CD4-positive, alpha-beta T cell (primary cell): ENCODE results near the gene DOK1. TPM values are rescaled to one million over a fixed set of nuclear protein-coding genes. Genes with fewer than 3 reads are reported as not detected.
A peak's percentile ranks its signal among the peaks of the same experiment; 100 is the strongest.

Experiments
- ATAC-seq: fragments of 200-7000 bp; cut with Tn5 transposase; one replicate; pipeline ENCODE4 v1.10.0; 2022; ENCODE audit warnings: mild to moderate bottlenecking; ENCODE audit not compliant: poor library complexity
- CTCF ChIA-PET: fragments of 350-600 bp; sonication (Branson Sonifier 250); formaldehyde crosslinking; loops from one replicate; lab custom pipeline; 2021; ENCODE audit warnings: antibody characterized with exemption, inconsistent platforms; lab: Charles Lee
- POLR2A ChIA-PET: fragments of 350-600 bp; sonication (Branson Sonifier 250); formaldehyde crosslinking; loops from one replicate; lab custom pipeline; 2021; ENCODE audit warnings: antibody characterized with exemption, inconsistent platforms; lab: Charles Lee
- DNase-seq, 14 experiments: peaks; one replicate each; pipeline ENCODE4 v3.0.0-alpha.2; 2013 to 2020; ENCODE audit warnings: mixed read lengths in 2 of 14
- H3K27ac ChIP-seq, 2 donors: one replicate each; pipeline versions ENCODE4 v1.5.1 to v1.7.0; 2013; ENCODE audit warnings: low read length in 2 of 2, low read depth in 1 of 2, mild to moderate bottlenecking in 1 of 2
- H3K27me3 ChIP-seq, 2 experiments: 1 replicate in 1 of 2; 2 replicates in 1 of 2; pipeline versions ENCODE4 v1.6.1 to v1.7.0; 2013; ENCODE audit warnings: low read length in 2 of 2, control low read depth in 1 of 2, mild to moderate bottlenecking in 1 of 2, moderate library complexity in 1 of 2; ENCODE audit not compliant: insufficient read depth in 2 of 2, control insufficient read depth in 1 of 2
- H3K36me3 ChIP-seq: one replicate; pipeline ENCODE4 v1.6.1; 2013; ENCODE audit warnings: low read length, control low read depth; ENCODE audit not compliant: insufficient read depth
- H3K4me1 ChIP-seq: one replicate; pipeline ENCODE4 v1.6.1; 2013; ENCODE audit warnings: low read length, control low read depth; ENCODE audit not compliant: insufficient read depth
- H3K4me3 ChIP-seq: one replicate; pipeline ENCODE4 v1.5.1; 2013; ENCODE audit warnings: mild to moderate bottlenecking, low read length, moderate library complexity
- H3K9me3 ChIP-seq, 2 experiments: 1 replicate in 1 of 2; 2 replicates in 1 of 2; pipeline versions ENCODE4 v1.6.1 to v1.7.0; 2013; ENCODE audit warnings: low read length in 2 of 2, mild to moderate bottlenecking in 2 of 2, control low read depth in 1 of 2, moderate library complexity in 1 of 2; ENCODE audit not compliant: control insufficient read depth in 1 of 2, insufficient read depth in 1 of 2
- H3K27ac Mint-ChIP-seq: one replicate; pipeline ENCODE4 v1.8.0; 2020; ENCODE audit warnings: mixed read lengths
- H3K27me3 Mint-ChIP-seq: one replicate; pipeline ENCODE4 v1.8.0; 2021; ENCODE audit warnings: mixed read lengths
- H3K36me3 Mint-ChIP-seq: one replicate; pipeline ENCODE4 v1.8.0; 2021; ENCODE audit warnings: low read depth, mixed read lengths
- H3K4me1 Mint-ChIP-seq: one replicate; pipeline ENCODE4 v1.8.0; 2021; ENCODE audit warnings: low read depth, mixed read lengths
- H3K4me3 Mint-ChIP-seq: one replicate; pipeline ENCODE4 v1.8.0; 2020; ENCODE audit warnings: mild to moderate bottlenecking, mixed read lengths
- H3K9me3 Mint-ChIP-seq: one replicate; pipeline ENCODE4 v1.8.0; 2020; ENCODE audit warnings: mixed read lengths
- intact Hi-C, 2 experiments: fragments of 100-400 bp; cut with DNase I in 1 of 2; cut with micrococcal nuclease in 1 of 2; formaldehyde crosslinking; loops; one replicate each; pipeline versions ENCODE4 v1.15.1 to v1.9.0; 2023 to 2025; cut with DNase I, micrococcal nuclease
- total RNA-seq, 174 experiments: library from RNA in 2 of 174; stranded (reverse) in 2 of 174; gene quantifications; one replicate each; pipeline ENCODE4 v1.2.3 and lab custom pipeline; 2021 to 2026
- TF ChIP-seq, protein P1 (sequence below): fragments of 200-600 bp; IDR thresholded peaks from one replicate; pipeline ENCODE4 v1.8.0; 2022; ENCODE audit warnings: antibody characterized with exemption, mild to moderate bottlenecking

Gene DOK1
- total RNA-seq, 2 experiments from 2014 or later, result 3.4 to 6.0 TPM

DNA sequence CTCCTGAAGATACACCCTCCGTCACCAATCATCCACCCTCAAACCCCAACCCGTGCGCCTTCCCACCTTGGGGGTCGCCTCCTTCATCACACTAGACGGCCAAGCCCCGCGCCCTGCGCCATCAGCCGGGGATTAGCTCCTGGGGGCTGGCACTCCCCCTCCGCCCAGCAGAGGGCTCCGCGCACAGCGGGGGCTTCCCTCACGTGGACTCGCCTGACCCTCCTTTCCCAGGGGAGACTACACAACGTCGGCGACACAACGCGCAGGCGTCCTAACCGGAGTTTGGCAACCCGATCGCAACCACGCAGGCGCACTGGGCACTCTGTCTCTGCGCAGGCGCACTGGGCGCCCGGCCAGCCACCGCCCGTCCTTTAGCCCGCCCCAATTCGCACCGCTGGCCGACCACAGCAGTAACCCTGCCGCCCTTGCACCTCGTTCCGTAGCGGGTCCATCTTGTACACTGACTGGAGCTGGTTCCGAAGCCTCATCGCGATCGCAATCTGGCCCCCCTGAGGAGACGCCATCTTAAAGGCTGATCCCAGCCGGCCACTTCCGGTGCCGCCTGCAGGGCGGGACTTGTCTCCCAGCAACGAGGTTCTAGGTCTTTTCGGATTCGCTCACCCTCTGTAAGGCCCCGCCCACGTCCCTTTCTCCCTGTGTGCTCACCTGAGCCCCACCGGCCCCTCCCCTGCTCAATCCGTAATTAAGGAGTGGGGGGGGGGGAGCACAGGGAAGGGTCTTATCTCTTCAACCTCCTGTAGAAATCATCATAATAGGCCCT, 47.2 kb upstream of the DOK1 start, which contains the start of gene PCGF1:
Gene PCGF1, minus strand, starts transcription at position 551 of the 781 bp plus-strand sequence. Its CDS starts 27 bp downstream, at position 524.
- CTCF ChIA-PET, result interaction anchor here (0.6 to 1.6 kb wide), 5 partner anchors 22 to 115 kb away, joined by 3 to 8 read pairs (median 5); partner anchors contain the start of genes AUP1, CCDC142, HTRA2 and TTC31
- peaks cover 37% of the 10 kb centered on the region for H3K36me3 Mint-ChIP-seq
- Histone ChIP-seq H3K4me3 (peak within 1 kb of the TSS; percentile 92), H3K9me3 (peaks cover 0 to 13% of the 10 kb centered on the region in 2 experiments), H3K27me3 (peaks cover 25 to 41% of the 10 kb centered on the region in 2 experiments), H3K36me3 (peaks cover 18% of the 10 kb centered on the region), H3K4me1 (peaks cover 49% of the 10 kb centered on the region), H3K27ac (peak within 1 kb of the TSS; percentile 98)
- peak; percentile 95 for ATAC-seq
- H3K4me1 Mint-ChIP-seq, result peaks cover 62% of the 10 kb centered on the region
- POLR2A ChIA-PET, result interaction anchor here (0.8 to 4.4 kb wide), 12 partner anchors 9 to 116 kb away, joined by 3 to 23 read pairs (median 6); partner anchors contain the start of genes AUP1, CCDC142, HTRA2 and MRPL53
- intact Hi-C loops, result loop anchor here in 1 of 2 experiments (1.0 kb wide), 1 partner anchor 22 kb away; the partner anchor contains the start of genes AUP1 and HTRA2
- H3K4me3 Mint-ChIP-seq, result peak within 1 kb of the TSS; percentile 100
- H3K27me3 Mint-ChIP-seq, result peaks cover 75% of the 10 kb centered on the region
- H3K9me3 Mint-ChIP-seq, result no peaks in the 10 kb centered on the region
- peak; percentile 97 to 100 (median 98) for DNase-seq
- peak within 1 kb of the TSS; percentile 97 for H3K27ac Mint-ChIP-seq
- TF ChIP-seq, protein P1, sequence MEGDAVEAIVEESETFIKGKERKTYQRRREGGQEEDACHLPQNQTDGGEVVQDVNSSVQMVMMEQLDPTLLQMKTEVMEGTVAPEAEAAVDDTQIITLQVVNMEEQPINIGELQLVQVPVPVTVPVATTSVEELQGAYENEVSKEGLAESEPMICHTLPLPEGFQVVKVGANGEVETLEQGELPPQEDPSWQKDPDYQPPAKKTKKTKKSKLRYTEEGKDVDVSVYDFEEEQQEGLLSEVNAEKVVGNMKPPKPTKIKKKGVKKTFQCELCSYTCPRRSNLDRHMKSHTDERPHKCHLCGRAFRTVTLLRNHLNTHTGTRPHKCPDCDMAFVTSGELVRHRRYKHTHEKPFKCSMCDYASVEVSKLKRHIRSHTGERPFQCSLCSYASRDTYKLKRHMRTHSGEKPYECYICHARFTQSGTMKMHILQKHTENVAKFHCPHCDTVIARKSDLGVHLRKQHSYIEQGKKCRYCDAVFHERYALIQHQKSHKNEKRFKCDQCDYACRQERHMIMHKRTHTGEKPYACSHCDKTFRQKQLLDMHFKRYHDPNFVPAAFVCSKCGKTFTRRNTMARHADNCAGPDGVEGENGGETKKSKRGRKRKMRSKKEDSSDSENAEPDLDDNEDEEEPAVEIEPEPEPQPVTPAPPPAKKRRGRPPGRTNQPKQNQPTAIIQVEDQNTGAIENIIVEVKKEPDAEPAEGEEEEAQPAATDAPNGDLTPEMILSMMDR, result no peak

DNA sequence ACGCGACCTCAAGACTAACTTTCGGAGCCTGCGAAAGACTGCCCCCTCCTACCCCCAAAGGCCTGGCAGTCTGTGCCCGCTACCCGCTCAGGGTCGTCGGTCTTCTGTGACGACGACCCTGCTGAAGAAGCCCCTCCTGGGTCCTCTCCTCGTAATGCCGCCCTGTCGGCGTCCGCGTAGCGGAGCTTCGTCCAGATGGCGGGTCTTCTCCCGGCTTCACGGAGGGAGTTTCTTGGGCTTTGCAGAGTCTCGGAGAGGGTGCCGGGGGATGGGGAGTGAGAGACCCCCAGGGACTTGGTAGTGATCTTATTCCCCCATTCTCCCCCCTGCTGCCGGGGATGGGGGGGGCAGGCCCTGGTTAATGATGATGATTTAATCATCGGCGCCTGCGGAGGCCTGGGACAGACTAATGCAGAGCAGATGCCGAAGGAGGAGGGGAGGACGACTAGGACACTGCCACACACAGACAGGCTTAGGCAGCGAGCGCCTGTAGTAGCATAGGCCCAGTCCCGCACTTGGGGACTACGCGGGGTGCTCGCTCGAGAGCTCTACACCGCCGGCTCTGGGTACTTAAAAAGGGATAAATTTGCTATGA, 46.5 kb upstream of the DOK1 start:
- H3K27me3 Mint-ChIP-seq, result peaks cover 75% of the 10 kb centered on the region
- peak overlapping the region; percentile 97 for H3K27ac Mint-ChIP-seq
- ATAC-seq, result no peak
- POLR2A ChIA-PET, result interaction anchor here (1.1 to 4.4 kb wide), 10 partner anchors 8 to 50 kb away, joined by 3 to 23 read pairs (median 6); partner anchors contain the start of genes AUP1, CCDC142, HTRA2 and MRPL53
- DNase-seq, result peak in 4 of 14 experiments; percentile 11 to 57 (median 38)
- H3K4me1 Mint-ChIP-seq, result peaks cover 55% of the 10 kb centered on the region
- peaks cover 25 to 39% of the 10 kb centered on the region in 2 experiments for H3K27me3 ChIP-seq
- CTCF ChIA-PET, result interaction anchor here (0.9 to 1.4 kb wide), 3 partner anchors 21 to 25 kb away, joined by 3 to 6 read pairs (median 6); partner anchors contain the start of genes AUP1, CCDC142, HTRA2 and TTC31
- TF ChIP-seq, protein P1, result no peak
- no peaks in the 10 kb centered on the region for H3K9me3 Mint-ChIP-seq
- H3K27ac ChIP-seq, result peak overlapping the region; percentile 98
- H3K4me3 ChIP-seq, result peak overlapping the region; percentile 92
- H3K4me3 Mint-ChIP-seq, result peak overlapping the region; percentile 100
- peaks cover 37% of the 10 kb centered on the region for H3K36me3 Mint-ChIP-seq
- peaks cover 0 to 11% of the 10 kb centered on the region in 2 experiments for H3K9me3 ChIP-seq
- H3K36me3 ChIP-seq, result peaks cover 18% of the 10 kb centered on the region
- intact Hi-C loops, result loop anchor here (1.0 to 2.0 kb wide), 2 partner anchors 21 to 51 kb away; partner anchors contain the start of genes AUP1 (in 2 of the 2) and HTRA2 (in 2 of the 2)
- peaks cover 43% of the 10 kb centered on the region for H3K4me1 ChIP-seq

DNA sequence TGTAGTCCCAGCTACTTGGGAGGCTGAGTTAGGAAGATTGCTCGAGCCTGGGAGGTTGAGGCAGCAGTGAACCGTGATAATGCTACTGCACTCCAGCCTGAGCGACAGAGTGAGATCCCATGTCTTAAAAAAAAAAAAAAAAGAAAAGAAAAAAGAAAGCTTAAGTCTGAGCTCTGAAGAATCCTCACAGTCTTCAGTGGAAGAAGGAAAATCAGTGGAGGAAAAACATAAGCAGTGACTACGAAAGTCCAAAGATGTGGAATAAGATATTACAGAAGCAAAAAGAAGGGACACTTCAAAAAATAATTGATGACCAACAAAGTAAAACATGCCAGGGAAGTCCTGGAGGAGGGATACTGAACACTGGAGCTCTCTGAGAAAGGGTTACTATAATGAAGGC, 44.2 kb upstream of the DOK1 start:
- peaks cover 29 to 43% of the 10 kb centered on the region in 2 experiments for H3K27me3 ChIP-seq
- H3K4me1 ChIP-seq, result peaks cover 53% of the 10 kb centered on the region
- peaks cover 25% of the 10 kb centered on the region for H3K36me3 Mint-ChIP-seq
- CTCF ChIA-PET, result interaction anchor here (0.8 to 1.6 kb wide), 3 partner anchors 10 to 22 kb away, joined by 3 to 6 read pairs (median 3); no protein-coding TSS in a partner anchor
- intact Hi-C loops, result no loop called here
- peak overlapping the region; percentile 3 for H3K4me3 Mint-ChIP-seq
- H3K9me3 Mint-ChIP-seq, result no peaks in the 10 kb centered on the region
- H3K36me3 ChIP-seq, result peaks cover 8% of the 10 kb centered on the region
- H3K4me1 Mint-ChIP-seq, result peaks cover 37% of the 10 kb centered on the region
- ATAC-seq (no peak), DNase-seq (no peak)
- no peak overlapping the region for H3K27ac ChIP-seq
- H3K27ac Mint-ChIP-seq, result no peak overlapping the region
- POLR2A ChIA-PET, result interaction anchor here (1.0 to 4.4 kb wide), 6 partner anchors 12 to 52 kb away, joined by 3 to 23 read pairs (median 4); partner anchors contain the start of genes AUP1, HTRA2, MOGS and MRPL53
- H3K4me3 ChIP-seq, result no peak overlapping the region
- H3K27me3 Mint-ChIP-seq, result peaks cover 67% of the 10 kb centered on the region
- TF ChIP-seq, protein P1, result no peak
- peaks cover 0 to 24% of the 10 kb centered on the region in 2 experiments for H3K9me3 ChIP-seq
